Measurements from ENCODE around the gene EPAS1. TPM values are rescaled to one million over a fixed set of nuclear protein-coding genes. Genes with fewer than 3 reads are reported as not detected.

EPAS1 gene
- total and polyA plus RNA-seq, 9 of the 15 experiments (the other 6 are each of a cell fraction or from before 2014, with no cell fraction given): 0.25 to 11.2 (median 4.1) TPM

DNA sequence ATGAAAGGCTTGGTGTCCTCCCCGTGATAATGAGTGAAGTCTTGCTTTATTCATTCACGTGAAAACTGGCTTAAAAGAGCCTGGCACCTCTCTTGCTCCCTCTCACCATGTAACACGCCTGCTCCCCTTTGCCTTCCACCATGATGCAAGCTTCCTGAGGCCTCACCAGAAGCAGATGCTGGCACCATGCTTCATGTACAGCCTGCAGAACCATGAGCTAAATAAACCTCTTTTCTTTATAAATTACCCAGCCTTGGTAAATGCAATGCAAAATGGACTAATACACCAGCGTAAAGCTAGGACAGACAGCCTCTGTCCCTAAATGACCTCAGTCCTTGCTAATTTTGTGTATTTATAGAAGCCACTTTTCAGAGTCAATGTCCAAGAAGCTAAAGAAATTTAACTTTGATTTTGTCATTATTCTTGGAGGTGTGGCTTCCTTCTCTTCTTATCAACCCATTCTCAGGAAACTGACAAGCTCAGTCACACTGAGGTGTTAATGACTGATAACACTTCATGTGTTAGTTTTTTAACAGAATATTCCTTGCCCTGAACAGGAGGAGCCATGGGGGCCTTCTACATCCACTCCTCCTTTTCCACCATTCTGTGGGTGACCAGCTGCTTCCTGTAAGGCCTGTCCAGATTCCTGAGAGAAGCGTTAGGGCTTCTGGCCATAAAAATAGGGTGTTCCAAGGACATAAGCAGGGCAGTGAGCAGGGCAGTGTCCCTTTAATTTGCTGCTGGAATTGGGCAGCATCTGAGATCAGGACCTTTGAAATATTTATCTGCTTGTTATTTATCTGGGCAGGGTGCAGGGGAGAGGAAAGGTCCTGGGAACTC lies 38.0 kb upstream of the EPAS1 start (continued):
- TF ChIP-seq ZBTB40 (IDR thresholded peaks at IDR 0.05) (no peak), ZBTB40 (CRISPR knock-in tag; IDR thresholded peaks at IDR 0.05) (no peak), ZNF717 (CRISPR knock-in tag; IDR thresholded peaks at IDR 0.05) (no peak), RBM39 (optimal IDR thresholded peaks at IDR 0.05; ENCODE audit: low read depth, low read length) (no peak), RBM15 (IDR thresholded peaks at IDR 0.05; ENCODE audit: insufficient read depth, low read length) (no peak), ZBTB8A (IDR thresholded peaks at IDR 0.05; ENCODE audit: partially characterized antibody) (no peak), STAT5A (IDR thresholded peaks at IDR 0.05; ENCODE audit: borderline replicate concordance, low read length) (peak; percentile 72; the same call in 1 of the 2 replicates), CBFB (CRISPR knock-in tag; IDR thresholded peaks at IDR 0.05) (no peak), ZNF609 (CRISPR knock-in tag; IDR thresholded peaks at IDR 0.05; ENCODE audit: borderline replicate concordance) (no peak), HOXB6 (CRISPR knock-in tag; IDR thresholded peaks at IDR 0.05; ENCODE audit: borderline replicate concordance) (no peak), ZNF232 (CRISPR knock-in tag; IDR thresholded peaks at IDR 0.05) (no peak)
- TF ChIP-seq, protein P1, sequence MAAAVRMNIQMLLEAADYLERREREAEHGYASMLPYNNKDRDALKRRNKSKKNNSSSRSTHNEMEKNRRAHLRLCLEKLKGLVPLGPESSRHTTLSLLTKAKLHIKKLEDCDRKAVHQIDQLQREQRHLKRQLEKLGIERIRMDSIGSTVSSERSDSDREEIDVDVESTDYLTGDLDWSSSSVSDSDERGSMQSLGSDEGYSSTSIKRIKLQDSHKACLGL (CRISPR knock-in tag; IDR thresholded peaks at IDR 0.05; ENCODE audit: borderline replicate concordance, poor library complexity, severe bottlenecking): no peak
